Activated gamma-delta T cell treated with Interleukin-2 at 50 U/mL for 16 hours (primary cell): ENCODE results near the gene ABCD4.
A peak's percentile ranks its signal among the peaks of the same experiment; 100 is the strongest.
"Not testable (repeated sequence)": the region's sequence is repeated elsewhere in the genome, so short reads cannot be mapped to it uniquely, and the experiment has no call there.

Experiments used
- DNase-seq: peaks from one replicate; pipeline ENCODE4 v3.0.0-alpha.2; 2020

Gene ABCD4

GRCh38 chr14:74301594-74302151, 1.1 kb downstream of the ABCD4 start:
- DNase-seq = no peak

- DNase-seq = peak; percentile 53
These were observed 3.6 kb downstream of the ABCD4 start for GRCh38 chr14:74299061-74299545.

GRCh38 chr14:74297986-74298385, 4.7 kb downstream of the ABCD4 start:
- no peak for DNase-seq

- DNase-seq = no peak
These were observed 6.7 kb downstream of the ABCD4 start for GRCh38 chr14:74296037-74296467.

DNA sequence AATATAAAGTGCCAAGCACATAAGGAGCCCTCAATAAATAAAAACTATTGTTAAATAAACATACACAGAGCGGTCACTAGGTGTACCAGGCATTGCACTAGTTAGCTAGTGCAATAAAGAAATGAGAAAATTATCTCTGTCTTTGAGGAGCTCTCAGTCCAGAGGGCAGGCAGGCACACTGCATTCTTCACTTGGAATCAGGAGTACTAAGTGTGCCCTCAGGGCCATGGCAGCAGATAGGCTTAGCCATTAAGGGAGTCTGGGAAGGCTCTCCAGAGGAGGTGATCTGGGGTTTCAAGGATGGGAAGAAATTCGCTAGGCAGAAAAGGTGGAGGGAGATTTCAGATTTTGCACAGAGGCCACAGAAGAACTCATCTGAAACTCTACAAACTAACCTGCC, 9.1 kb downstream of the ABCD4 start:
- DNase-seq = no peak

- DNase-seq = no peak
These were observed 10.7 kb downstream of the ABCD4 start for GRCh38 chr14:74292061-74292460.

DNA sequence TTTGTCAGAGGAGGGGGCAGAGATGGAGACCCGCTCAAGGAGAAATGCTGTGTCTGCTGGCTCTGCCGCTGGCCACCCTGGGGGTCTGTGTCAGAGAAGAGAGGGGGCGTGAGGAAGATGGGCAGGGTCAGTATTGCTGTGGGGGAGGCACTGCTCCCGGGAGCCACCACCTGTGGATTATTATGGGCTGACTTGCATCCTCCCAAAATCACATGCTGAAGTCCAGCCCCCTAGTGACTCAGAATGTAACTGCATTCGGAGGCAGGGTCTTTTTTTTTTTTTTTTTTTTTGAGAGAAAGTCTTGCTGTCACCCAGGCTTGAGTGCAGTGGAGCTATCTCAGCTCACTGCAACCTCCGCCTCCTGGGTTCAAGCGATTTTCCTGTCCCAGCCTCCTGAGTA, 12.3 kb downstream of the ABCD4 start:
- DNase-seq = no peak

GRCh38 chr14:74289801-74290200, 12.9 kb downstream of the ABCD4 start:
- no peak for DNase-seq

- DNase-seq = no peak
These were observed 16.0 kb downstream of the ABCD4 start for GRCh38 chr14:74286736-74287135.

DNA sequence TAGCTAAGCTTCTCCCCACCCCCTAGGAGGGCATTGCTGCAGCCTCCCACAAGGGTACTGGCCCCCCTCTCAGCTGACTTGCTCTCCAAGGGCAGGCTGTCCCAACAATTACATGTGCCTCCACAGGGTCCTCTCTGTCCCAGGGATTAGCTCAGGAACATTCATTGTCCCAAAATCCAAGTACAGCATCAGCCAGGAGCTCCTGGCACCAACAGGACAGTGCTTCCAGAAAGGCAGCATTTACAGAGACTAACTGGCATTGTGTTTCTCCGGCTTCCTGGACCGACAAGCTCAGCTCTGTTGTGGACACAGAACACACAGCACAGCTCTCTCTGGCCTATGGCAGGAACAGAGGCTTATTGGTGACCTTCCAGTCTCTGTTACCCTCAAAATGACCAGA, 21.7 kb downstream of the ABCD4 start:
- no peak for DNase-seq

DNA sequence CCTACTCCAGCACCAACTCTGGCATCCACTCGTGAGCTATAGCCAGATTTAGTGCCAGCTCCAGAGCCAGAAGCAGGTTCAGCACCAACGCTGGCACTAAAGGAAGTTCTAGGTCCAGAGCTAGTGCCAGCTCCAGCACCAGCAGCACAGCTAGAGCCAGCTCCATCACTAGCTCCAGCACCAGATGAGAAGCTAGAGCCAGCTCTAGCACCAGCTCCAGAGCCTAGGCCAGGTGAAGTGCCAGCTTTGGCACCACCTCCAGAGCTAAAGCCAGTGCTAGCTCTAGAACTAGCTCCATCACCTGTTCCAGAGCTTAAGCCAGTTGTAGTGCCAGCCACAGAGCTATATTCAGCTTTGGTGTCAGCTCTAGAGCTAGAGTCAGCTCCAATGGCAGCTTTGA, 24.7 kb downstream of the ABCD4 start:
- no peak for DNase-seq

- no peak for DNase-seq
These were observed 27.4 kb downstream of the ABCD4 start for GRCh38 chr14:74275241-74275841.

- no peak for DNase-seq
These were observed 31.4 kb downstream of the ABCD4 start for GRCh38 chr14:74271365-74271764.

DNA sequence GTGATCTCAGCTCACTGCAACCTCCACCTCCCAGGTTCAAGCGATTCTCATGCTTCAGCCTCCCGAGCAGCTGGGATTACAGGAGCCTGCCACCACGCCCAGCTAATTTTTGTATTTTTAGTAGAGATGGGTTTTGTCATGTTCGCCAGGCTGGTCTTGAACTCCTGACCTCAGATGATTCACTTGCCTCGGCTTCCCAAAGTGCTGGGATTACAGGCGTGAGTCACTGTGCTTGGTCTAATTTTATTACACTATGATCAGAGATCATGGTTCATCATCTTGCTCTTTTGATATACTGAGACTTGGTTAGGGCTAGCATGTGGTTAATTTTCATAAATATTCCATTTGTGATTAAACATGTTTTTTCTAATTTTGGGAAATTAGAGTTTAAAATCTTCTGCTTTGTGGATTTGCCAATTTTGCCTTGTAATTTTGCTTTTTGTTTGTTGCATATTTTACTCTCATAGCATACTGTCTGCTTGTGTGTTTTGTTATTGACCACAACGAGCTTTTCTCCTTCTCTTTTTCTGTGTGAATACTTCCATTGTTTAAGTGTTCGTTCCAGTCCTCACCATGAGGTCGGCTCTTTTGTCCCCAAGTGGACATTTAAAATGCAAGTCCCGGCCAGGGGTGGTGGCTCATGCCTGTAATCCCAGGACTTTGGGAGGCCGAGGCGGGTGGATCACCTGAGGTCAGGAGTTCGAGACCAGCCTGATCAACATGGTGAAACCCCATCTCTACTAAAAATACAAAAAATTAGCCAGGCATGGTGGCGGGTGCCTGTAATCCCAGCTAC, 32.2 kb downstream of the ABCD4 start:
- DNase-seq = not testable (repeated sequence)

GRCh38 chr14:74267588-74267987, 35.1 kb downstream of the ABCD4 start:
- DNase-seq = no peak

GRCh38 chr14:74265301-74265965, 37.3 kb downstream of the ABCD4 start:
- no peak for DNase-seq

DNA sequence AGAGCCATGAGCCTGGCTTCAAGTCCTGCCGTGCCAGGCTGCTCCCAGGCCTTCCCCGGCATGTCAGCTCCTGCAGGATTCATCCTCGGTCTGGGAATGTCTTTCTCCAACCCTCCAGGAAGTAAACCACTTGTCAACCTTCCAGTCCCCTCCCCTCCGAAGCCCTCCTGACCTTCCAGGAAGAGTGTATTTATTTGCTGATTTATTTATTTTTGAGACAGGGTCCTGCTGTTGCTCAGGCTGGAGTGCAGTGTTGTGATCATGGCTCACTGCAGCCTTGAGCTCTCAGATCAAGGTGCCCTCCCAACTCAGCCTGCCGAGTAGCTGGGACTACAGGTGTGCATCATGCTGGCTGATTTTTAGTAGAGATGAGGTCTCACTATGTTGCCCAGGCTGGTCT, 38.8 kb downstream of the ABCD4 start:
- no peak for DNase-seq

GRCh38 chr14:74263181-74263580, 39.6 kb downstream of the ABCD4 start:
- DNase-seq = no peak

GRCh38 chr14:74262076-74262475, 40.7 kb downstream of the ABCD4 start:
- no peak for DNase-seq

DNA sequence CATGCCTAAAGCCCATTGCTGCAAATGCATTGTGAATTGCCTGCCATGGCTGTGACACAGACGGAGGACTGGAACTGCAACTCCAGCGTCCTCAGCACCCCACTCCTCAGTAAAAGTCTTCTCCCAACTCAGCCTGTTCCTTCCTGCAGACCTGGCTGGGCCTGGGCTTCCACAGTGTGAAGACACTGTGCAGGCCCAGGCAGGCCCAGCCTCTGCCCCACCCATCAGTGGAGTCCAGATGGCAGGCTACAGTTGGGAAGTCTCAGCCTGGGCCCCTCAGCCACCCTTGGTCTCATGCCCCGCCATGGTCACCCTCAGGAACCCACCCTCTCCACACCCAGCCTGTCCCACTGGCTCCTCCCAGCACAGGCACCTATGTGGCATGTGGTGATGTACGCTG, 41.4 kb downstream of the ABCD4 start:
- no peak for DNase-seq

GRCh38 chr14:74260525-74261233, 42.1 kb downstream of the ABCD4 start:
- no peak for DNase-seq

DNA sequence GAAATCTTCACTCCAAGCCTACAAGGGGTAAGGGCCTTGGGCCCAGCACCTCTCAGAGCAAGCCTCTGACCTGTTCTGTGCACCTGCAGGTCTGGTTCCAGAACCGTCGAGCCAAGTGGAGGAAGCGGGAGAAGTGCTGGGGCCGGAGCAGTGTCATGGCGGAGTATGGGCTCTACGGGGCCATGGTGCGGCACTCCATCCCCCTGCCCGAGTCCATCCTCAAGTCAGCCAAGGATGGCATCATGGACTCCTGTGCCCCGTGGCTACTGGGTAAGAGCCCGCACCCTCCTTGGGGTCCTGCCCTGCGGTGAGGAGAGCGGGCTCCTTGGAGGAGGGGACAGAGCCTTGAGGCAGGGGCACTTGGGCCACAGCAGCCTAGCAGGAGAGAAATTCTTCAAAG, 43.2 kb downstream of the ABCD4 start:
- no peak for DNase-seq

DNA sequence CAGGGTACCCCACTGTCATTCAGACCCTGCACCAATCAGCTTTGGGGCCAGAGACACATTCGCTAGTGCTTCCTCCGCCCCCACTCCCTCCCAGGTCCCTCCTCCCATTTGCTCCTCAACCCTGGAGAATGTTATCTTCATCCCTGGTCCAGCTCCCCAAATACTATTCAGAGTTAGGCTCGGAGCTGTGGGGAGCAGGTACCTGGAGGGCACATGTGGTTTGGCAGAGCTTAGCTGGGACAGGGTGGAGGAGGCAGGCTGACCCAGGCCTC, 44.0 kb downstream of the ABCD4 start:
- DNase-seq = no peak
